Pancreas (tissue), 10 donors: ENCODE data around the gene DUSP23. TPM values are rescaled to one million over a fixed set of nuclear protein-coding genes. Genes with fewer than 3 reads are reported as not detected.
A peak's percentile ranks its signal among the peaks of the same experiment; 100 is the strongest.

Source experiments
- ATAC-seq, 4 donors: fragments of 200-7000 bp; cut with Tn5 transposase; one replicate each; pipeline versions ENCODE4 v1.8.0 to v1.9.1; 2020; ENCODE audit warnings: mild to moderate bottlenecking in 4 of 4, moderate library complexity in 4 of 4
- DNase-seq, 6 donors: peaks; one replicate each; pipeline ENCODE4 v3.0.0-alpha.2; 2020
- FAIRE-seq: peaks from 2 replicates; lab custom pipeline; 2012; peaks lifted over from hg19 to GRCh38; lab: Jason Lieb, UNC
- H3K27ac ChIP-seq, 4 donors: fragments of 200-600 bp; sonication (generic); 1 replicate in 3 of 4; 2 replicates in 1 of 4; pipeline versions ENCODE4 v1.5.0 to v1.8.0; 2020
- H3K27me3 ChIP-seq, 4 donors: fragments of 200-600 bp; one replicate each; pipeline ENCODE4 v1.8.0; 2021
- H3K36me3 ChIP-seq, 3 donors: fragments of 200-600 bp; sonication (generic) in 1 of 3; one replicate each; pipeline versions ENCODE4 v1.5.0 to v1.8.0; 2020 to 2021
- H3K4me1 ChIP-seq, 3 donors: fragments of 200-600 bp; one replicate each; pipeline ENCODE4 v1.8.0; 2021
- H3K4me3 ChIP-seq, 4 donors: fragments of 200-600 bp; sonication (generic) in 2 of 4; one replicate each; pipeline versions ENCODE4 v1.5.0 to v1.8.0; 2020 to 2021
- H3K9me3 ChIP-seq, 4 donors: fragments of 200-600 bp; one replicate each; pipeline ENCODE4 v1.8.0; 2021
- CTCF ChIP-seq, 4 donors: fragments of 200-600 bp; sonication (generic) in 3 of 4; IDR thresholded peaks; one replicate each; pipeline versions ENCODE4 v1.5.0 to v1.8.0; 2021; ENCODE audit warnings: antibody characterized with exemption in 4 of 4
- WGBS, 2 donors: extraction: QIAGEN DNeasy Blood & Tissue Kit; methylation state at CpG; one replicate each; pipeline ENCODE4 v1.1.7; 2013; 5-methylcytosine and 5-hydroxymethylcytosine counted together
- intact Hi-C, 3 donors: fragments of 100-400 bp; cut with DNase I; formaldehyde crosslinking; loops; one replicate each; pipeline versions ENCODE4 v1.11.1 to v1.14.2; 2022
- polyA plus RNA-seq, 2 donors: library from polyadenylated mRNA; stranded (reverse); fragments of 200-250 nt; gene quantifications; one replicate each; pipeline ENCODE4 v1.2.3, GENCODE V29; 2013
- total RNA-seq, 6 donors: library from RNA; stranded (reverse); fragmentation: NEBNext Ultra II Directional in 4 of 6; extraction: Animal tissue kit (Norgen Biotek cat#: 25700) in 4 of 6; gene quantifications; one replicate each; pipeline versions ENCODE4 v1.2.1 to v1.2.4, GENCODE V29; 2021 to 2023
- donor health status: healthy with polysubstance abuse.
- donor health status: DM: no; HTN: no; CAD: no; lungs with moderate emphysema.
- donor health status: DM: no; HTN: no; CAD: no.
- donor health status: control.
- donor health status: control.
- donor health status: Bipolar disorder and iron deficiency.
- donor health status: DM: yes; HTN: yes; CAD: no.
- donor health status: DM: no; HTN: no; CAD: no.
- donor health status: DM: no; HTN: no; CAD: no.
- donor health status: DM: yes; HTN: yes; CAD: no.

DUSP23 gene
- total and polyA plus RNA-seq, 8 donors: 13.9 to 77.9 (median 29.2) TPM

- TF ChIP-seq CTCF (IDR thresholded peaks at IDR 0.05): no peak
- Histone ChIP-seq H3K4me3 (no peak overlapping the region), H3K4me1 (peaks cover 0 to 46% (median 18%) of the 10 kb centered on the region in 3 donors), H3K9me3 (no peaks in the 10 kb centered on the region), H3K27me3 (no peaks in the 10 kb centered on the region), H3K27ac (peak overlapping the region in 3 of 4 donors; percentile 16 to 82 (median 75)), H3K36me3 (no peaks in the 10 kb centered on the region)
- ATAC-seq: peak; percentile 38 to 72 (median 58)
- intact Hi-C loops: no loop called here
- peak in 3 of 6 donors; percentile 14 to 59 (median 41) for DNase-seq
- FAIRE-seq: no peak
- WGBS, 2 donors: 17 to 24% methylated on average over 4 of the region's 4 CpGs
These were observed 27.4 kb upstream of the DUSP23 start for GRCh38 chr1:159753386-159753785.

- Histone ChIP-seq H3K4me1 (peaks cover 0 to 46% (median 18%) of the 10 kb centered on the region in 3 donors), H3K36me3 (no peaks in the 10 kb centered on the region), H3K27me3 (no peaks in the 10 kb centered on the region), H3K4me3 (no peak overlapping the region), H3K27ac (no peak overlapping the region), H3K9me3 (no peaks in the 10 kb centered on the region)
- DNase-seq (no peak), ATAC-seq (no peak), FAIRE-seq (no peak)
- 78 to 79% methylated on average over 3 of the region's 3 CpGs for WGBS, 2 donors
- no peak for TF ChIP-seq CTCF (IDR thresholded peaks at IDR 0.05)
- intact Hi-C loops: no loop called here
These were observed 25.2 kb upstream of the DUSP23 start for GRCh38 chr1:159755451-159756007.

DNA sequence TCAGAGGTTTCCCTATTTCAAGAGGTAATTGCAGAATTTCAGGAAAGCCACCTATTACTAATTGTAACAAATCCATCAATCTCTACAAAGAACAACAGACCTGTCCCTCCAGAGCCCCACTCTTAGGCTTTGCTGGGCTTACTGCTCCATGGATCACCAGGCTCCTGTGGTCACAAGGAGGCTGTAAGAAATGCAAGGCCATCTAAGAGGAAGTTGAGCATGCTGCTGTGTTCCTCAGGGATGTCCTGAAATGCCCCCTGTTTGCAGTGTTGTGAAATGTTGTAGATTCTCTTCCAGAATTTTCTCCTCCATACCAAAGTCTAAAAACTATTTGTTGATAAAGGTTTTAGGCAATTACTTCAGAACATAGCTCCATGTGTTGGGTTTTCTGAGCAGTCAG is 24.4 kb upstream of the DUSP23 start:
- Histone ChIP-seq H3K4me3 (no peak overlapping the region), H3K9me3 (no peaks in the 10 kb centered on the region), H3K4me1 (peaks cover 0 to 43% (median 18%) of the 10 kb centered on the region in 3 donors), H3K27me3 (no peaks in the 10 kb centered on the region), H3K36me3 (no peaks in the 10 kb centered on the region), H3K27ac (peak overlapping the region in 1 of 4 donors; percentile 2)
- ATAC-seq (peak in 2 of 4 donors; percentile 43), FAIRE-seq (no peak), DNase-seq (peak in 1 of 6 donors; percentile 26)
- TF ChIP-seq CTCF (IDR thresholded peaks at IDR 0.05): no peak
- intact Hi-C loops: no loop called here

DNA sequence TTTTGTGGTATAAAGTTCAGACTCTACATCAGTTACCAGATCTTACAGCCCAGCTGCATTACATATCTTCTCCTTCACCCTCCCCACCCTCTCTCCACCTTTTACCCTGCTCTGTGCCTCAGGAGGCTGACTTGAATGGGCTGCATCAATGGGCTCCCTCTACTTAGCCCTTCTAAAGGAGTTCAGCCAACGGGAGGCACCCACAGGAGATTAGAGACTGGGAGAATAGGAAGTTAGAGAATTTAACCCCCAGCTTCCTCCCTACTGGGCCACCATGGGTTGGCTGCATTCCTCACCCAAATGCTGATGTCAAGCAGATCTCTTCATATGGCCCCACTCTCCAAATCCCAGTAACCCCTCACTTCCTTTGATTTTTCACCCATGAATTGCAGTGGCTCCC is 17.1 kb upstream of the DUSP23 start:
- FAIRE-seq (no peak), DNase-seq (no peak), ATAC-seq (no peak)
- Histone ChIP-seq H3K27me3 (no peaks in the 10 kb centered on the region), H3K36me3 (no peaks in the 10 kb centered on the region), H3K4me3 (no peak overlapping the region), H3K9me3 (no peaks in the 10 kb centered on the region), H3K4me1 (no peaks in the 10 kb centered on the region), H3K27ac (no peak overlapping the region)
- 33 to 35% methylated on average over 1 of the region's 1 CpG for WGBS, 2 donors
- no peak for TF ChIP-seq CTCF (IDR thresholded peaks at IDR 0.05)
- intact Hi-C loops: no loop called here

GRCh38 chr1:159765806-159766205 is 15.0 kb upstream of the DUSP23 start:
- no peaks in the 10 kb centered on the region for H3K27me3 ChIP-seq
- H3K27ac ChIP-seq: no peak overlapping the region
- TF ChIP-seq CTCF (IDR thresholded peaks at IDR 0.05): no peak
- H3K9me3 ChIP-seq: no peaks in the 10 kb centered on the region
- H3K4me3 ChIP-seq: no peak overlapping the region
- no peaks in the 10 kb centered on the region for H3K4me1 ChIP-seq
- WGBS, 2 donors: 75 to 78% methylated on average over 3 of the region's 3 CpGs
- no peak for DNase-seq
- ATAC-seq: no peak
- no peaks in the 10 kb centered on the region for H3K36me3 ChIP-seq
- intact Hi-C loops: no loop called here
- no peak for FAIRE-seq
